Measurements from ENCODE around the gene EXT2.

Gene EXT2

GRCh38 chr11:44252999-44253602, 157.6 kb downstream of the EXT2 start:
- no peak for TF ChIP-seq GATA2 (IDR thresholded peaks at IDR 0.05; ENCODE audit: low read depth, low read length)
- no peak for TF ChIP-seq GATA3 (IDR thresholded peaks at IDR 0.05; ENCODE audit: low read depth, low read length)

- TF ChIP-seq GATA2 (IDR thresholded peaks at IDR 0.05; ENCODE audit: low read depth, low read length) = no peak
- TF ChIP-seq GATA3 (IDR thresholded peaks at IDR 0.05; ENCODE audit: low read depth, low read length) = no peak
Observed at GRCh38 chr11:44255406-44256071, 160.1 kb downstream of the EXT2 start.

- TF ChIP-seq GATA3 (IDR thresholded peaks at IDR 0.05; ENCODE audit: low read depth, low read length) (no peak), GATA2 (IDR thresholded peaks at IDR 0.05; ENCODE audit: low read depth, low read length) (no peak)
Observed at GRCh38 chr11:44256673-44257291, 161.3 kb downstream of the EXT2 start.

- TF ChIP-seq GATA2 (IDR thresholded peaks at IDR 0.05; ENCODE audit: low read depth, low read length) (no peak), GATA3 (IDR thresholded peaks at IDR 0.05; ENCODE audit: low read depth, low read length) (no peak)
Observed at GRCh38 chr11:44257338-44258189, 162.1 kb downstream of the EXT2 start.

- TF ChIP-seq GATA2 (IDR thresholded peaks at IDR 0.05; ENCODE audit: low read depth, low read length) (no peak), GATA3 (IDR thresholded peaks at IDR 0.05; ENCODE audit: low read depth, low read length) (no peak)
Observed at GRCh38 chr11:44258190-44258489, 162.7 kb downstream of the EXT2 start.

GRCh38 chr11:44258839-44259420, 163.5 kb downstream of the EXT2 start:
- TF ChIP-seq GATA3 (IDR thresholded peaks at IDR 0.05; ENCODE audit: low read depth, low read length) (no peak), GATA2 (IDR thresholded peaks at IDR 0.05; ENCODE audit: low read depth, low read length) (no peak)

- TF ChIP-seq GATA3 (IDR thresholded peaks at IDR 0.05; ENCODE audit: low read depth, low read length) = no peak
Observed at GRCh38 chr11:44260081-44260480, 164.6 kb downstream of the EXT2 start.

- TF ChIP-seq GATA3 (IDR thresholded peaks at IDR 0.05; ENCODE audit: low read depth, low read length) (no peak), GATA2 (IDR thresholded peaks at IDR 0.05; ENCODE audit: low read depth, low read length) (no peak)
Observed at GRCh38 chr11:44261800-44262591, 166.5 kb downstream of the EXT2 start.

GRCh38 chr11:44263738-44264437, 168.4 kb downstream of the EXT2 start:
- TF ChIP-seq GATA3 (IDR thresholded peaks at IDR 0.05; ENCODE audit: low read depth, low read length) (no peak), GATA2 (IDR thresholded peaks at IDR 0.05; ENCODE audit: low read depth, low read length) (no peak)

GRCh38 chr11:44264438-44264749, 168.9 kb downstream of the EXT2 start:
- TF ChIP-seq GATA2 (IDR thresholded peaks at IDR 0.05; ENCODE audit: low read depth, low read length) = no peak
- no peak for TF ChIP-seq GATA3 (IDR thresholded peaks at IDR 0.05; ENCODE audit: low read depth, low read length)

- TF ChIP-seq GATA2 (IDR thresholded peaks at IDR 0.05; ENCODE audit: low read depth, low read length) (no peak), GATA3 (IDR thresholded peaks at IDR 0.05; ENCODE audit: low read depth, low read length) (no peak)
Observed at GRCh38 chr11:44264761-44265160, 169.3 kb downstream of the EXT2 start.

GRCh38 chr11:44266056-44266780, 170.7 kb downstream of the EXT2 start:
- TF ChIP-seq GATA3 (IDR thresholded peaks at IDR 0.05; ENCODE audit: low read depth, low read length) = no peak
- no peak for TF ChIP-seq GATA2 (IDR thresholded peaks at IDR 0.05; ENCODE audit: low read depth, low read length)
